Muscle of back (tissue), 13 donors: ENCODE data around the gene EEF1B2. TPM values are rescaled to one million over a fixed set of nuclear protein-coding genes. Genes with fewer than 3 reads are reported as not detected.
"Not testable (repeated sequence)": the region's sequence is repeated elsewhere in the genome, so short reads cannot be mapped to it uniquely, and the experiment has no call there.

Source experiments
- DNase-seq, 3 donors: peaks; one replicate each; pipeline versions ENCODE4 v3.0.0 to v3.0.0-alpha.2; 2013
- long read RNA-seq, 9 donors: transcript quantifications; one replicate each; lab custom pipeline, GENCODE V29; 2026
- polyA plus RNA-seq, 10 donors: library from polyadenylated mRNA; unstranded; fragments of 120-200 nt; gene quantifications; one replicate each; pipeline ENCODE4 v1.2.1, GENCODE V29; 2013; ENCODE audit not compliant: insufficient read length in 10 of 10

EEF1B2 gene
- polyA plus RNA-seq, result 1,000 to 10,000 TPM in 3 of 10 donors, 100 to 1,000 TPM in 7; 875 to 1,127 (median 974) TPM
- long read RNA-seq, donor 1, transcript EEF1B2-211 (2 exons, 587 nt), result minor isoform, 23 of 788 reads
- long read RNA-seq, donor 1, transcript EEF1B2-203 (6 exons, 1,098 nt), result major isoform, 623 of 788 reads
- long read RNA-seq, donor 1, transcript EEF1B2-201 (7 exons, 844 nt), result minor isoform, 23 of 788 reads
- long read RNA-seq, donor 1, partial matches to known transcripts, result 94 of 788 reads
- long read RNA-seq, donor 1, other reads (novel, unspliced or antisense), result 16 of 788 reads
- long read RNA-seq, donor 2, transcript EEF1B2-203 (6 exons, 1,098 nt), result major isoform, 623 of 766 reads
- long read RNA-seq, donor 2, transcript EEF1B2-211 (2 exons, 587 nt), result minor isoform, 8 of 766 reads
- long read RNA-seq, donor 2, transcript EEF1B2-202 (7 exons, 880 nt), result minor isoform, 5 of 766 reads
- long read RNA-seq, donor 2, transcript EEF1B2-201 (7 exons, 844 nt), result minor isoform, 26 of 766 reads
- long read RNA-seq, donor 2, partial matches to known transcripts, result 100 of 766 reads
- long read RNA-seq, donor 2, other reads (novel, unspliced or antisense), result 0 of 766 reads
- long read RNA-seq, donor 3, result 0 reads
- long read RNA-seq, donor 4, transcript EEF1B2-209 (2 exons, 1,025 nt), result minor isoform, 8 of 494 reads
- long read RNA-seq, donor 4, transcript EEF1B2-211 (2 exons, 587 nt), result minor isoform, 17 of 494 reads
- long read RNA-seq, donor 4, transcript EEF1B2-203 (6 exons, 1,098 nt), result major isoform, 377 of 494 reads
- long read RNA-seq, donor 4, transcript EEF1B2-201 (7 exons, 844 nt), result minor isoform, 19 of 494 reads
- long read RNA-seq, donor 4, partial matches to known transcripts, result 68 of 494 reads
- long read RNA-seq, donor 4, other reads (novel, unspliced or antisense), result 0 of 494 reads
- long read RNA-seq, donor 5, transcript EEF1B2-209 (2 exons, 1,025 nt), result minor isoform, 11 of 877 reads
- long read RNA-seq, donor 5, transcript EEF1B2-203 (6 exons, 1,098 nt), result major isoform, 709 of 877 reads
- long read RNA-seq, donor 5, transcript EEF1B2-211 (2 exons, 587 nt), result minor isoform, 23 of 877 reads
- long read RNA-seq, donor 5, transcript EEF1B2-201 (7 exons, 844 nt), result minor isoform, 22 of 877 reads
- long read RNA-seq, donor 5, partial matches to known transcripts, result 99 of 877 reads
- long read RNA-seq, donor 5, other reads (novel, unspliced or antisense), result 5 of 877 reads
- long read RNA-seq, donor 6, transcript EEF1B2-203 (6 exons, 1,098 nt), result major isoform, 672 of 810 reads
- long read RNA-seq, donor 6, transcript EEF1B2-201 (7 exons, 844 nt), result minor isoform, 16 of 810 reads
- long read RNA-seq, donor 6, transcript EEF1B2-211 (2 exons, 587 nt), result minor isoform, 14 of 810 reads
- long read RNA-seq, donor 6, transcript EEF1B2-202 (7 exons, 880 nt), result minor isoform, 7 of 810 reads
- long read RNA-seq, donor 6, partial matches to known transcripts, result 84 of 810 reads
- long read RNA-seq, donor 6, other reads (novel, unspliced or antisense), result 10 of 810 reads
- long read RNA-seq, donor 7, transcript EEF1B2-211 (2 exons, 587 nt), result minor isoform, 12 of 437 reads
- long read RNA-seq, donor 7, transcript EEF1B2-203 (6 exons, 1,098 nt), result major isoform, 332 of 437 reads
- long read RNA-seq, donor 7, transcript EEF1B2-201 (7 exons, 844 nt), result minor isoform, 12 of 437 reads
- long read RNA-seq, donor 7, transcript EEF1B2-202 (7 exons, 880 nt), result minor isoform, 6 of 437 reads
- long read RNA-seq, donor 7, partial matches to known transcripts, result 71 of 437 reads
- long read RNA-seq, donor 7, other reads (novel, unspliced or antisense), result 0 of 437 reads
- long read RNA-seq, donor 8, transcript EEF1B2-203 (6 exons, 1,098 nt), result major isoform, 413 of 516 reads
- long read RNA-seq, donor 8, transcript EEF1B2-211 (2 exons, 587 nt), result minor isoform, 13 of 516 reads
- long read RNA-seq, donor 8, transcript EEF1B2-202 (7 exons, 880 nt), result minor isoform, 8 of 516 reads
- long read RNA-seq, donor 8, transcript EEF1B2-201 (7 exons, 844 nt), result minor isoform, 10 of 516 reads
- long read RNA-seq, donor 8, partial matches to known transcripts, result 54 of 516 reads
- long read RNA-seq, donor 8, other reads (novel, unspliced or antisense), result 10 of 516 reads
- long read RNA-seq, donor 9, transcript EEF1B2-211 (2 exons, 587 nt), result minor isoform, 6 of 111 reads
- long read RNA-seq, donor 9, transcript EEF1B2-201 (7 exons, 844 nt), result minor isoform, 9 of 111 reads
- long read RNA-seq, donor 9, transcript EEF1B2-203 (6 exons, 1,098 nt), result major isoform, 96 of 111 reads
- long read RNA-seq, donor 9, partial matches to known transcripts, result 0 of 111 reads
- long read RNA-seq, donor 9, other reads (novel, unspliced or antisense), result 0 of 111 reads

DNA sequence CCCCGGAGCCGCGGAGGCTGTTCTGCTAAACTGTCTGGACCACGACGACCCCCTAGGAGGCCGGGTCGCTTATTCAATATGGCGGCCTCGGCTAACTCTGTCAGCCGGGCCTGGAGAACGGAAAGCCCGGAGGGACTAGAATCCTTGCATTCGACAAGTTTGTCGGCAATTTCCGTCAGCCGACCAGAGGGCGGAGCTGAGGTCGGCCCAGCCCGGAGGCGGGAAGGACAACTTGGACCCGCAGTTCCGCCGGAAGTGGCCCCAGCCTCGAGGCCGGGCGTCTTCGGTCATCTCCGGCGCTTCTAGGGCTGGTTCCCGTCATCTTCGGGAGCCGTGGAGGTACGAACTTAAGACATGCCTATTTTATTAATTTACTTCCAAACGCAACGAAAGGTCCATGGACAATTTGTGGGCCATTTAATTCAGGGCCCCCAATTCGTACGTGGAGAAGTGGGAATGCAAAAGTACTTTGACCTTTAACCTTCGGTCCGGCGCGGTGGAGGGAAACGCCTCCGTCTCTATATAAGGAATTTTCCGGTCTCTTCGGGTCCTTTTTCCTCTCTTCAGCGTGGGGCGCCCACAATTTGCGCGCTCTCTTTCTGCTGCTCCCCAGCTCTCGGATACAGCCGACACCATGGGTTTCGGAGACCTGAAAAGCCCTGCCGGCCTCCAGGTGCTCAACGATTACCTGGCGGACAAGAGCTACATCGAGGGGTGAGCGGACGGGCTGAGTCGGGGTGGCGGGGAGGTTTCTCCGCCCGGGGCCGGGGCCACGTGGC, at the start of gene EEF1B2, which contains the start of gene NDUFS1:
Gene EEF1B2 (plus strand): TSS at position 550 of the 779 bp plus-strand sequence. CDS start 85 bp downstream, at position 635.
Gene NDUFS1 (minus strand): TSS at position 99 of the 779 bp plus-strand sequence. CDS start 5,766 bp downstream, outside the sequence.
- peak; percentile 98 to 99 (median 99) for DNase-seq

GRCh38 chr2:206112108-206112507, 47.6 kb upstream of the EEF1B2 start:
- no peak for DNase-seq

GRCh38 chr2:206112846-206113547, 46.7 kb upstream of the EEF1B2 start:
- no peak for DNase-seq

DNA sequence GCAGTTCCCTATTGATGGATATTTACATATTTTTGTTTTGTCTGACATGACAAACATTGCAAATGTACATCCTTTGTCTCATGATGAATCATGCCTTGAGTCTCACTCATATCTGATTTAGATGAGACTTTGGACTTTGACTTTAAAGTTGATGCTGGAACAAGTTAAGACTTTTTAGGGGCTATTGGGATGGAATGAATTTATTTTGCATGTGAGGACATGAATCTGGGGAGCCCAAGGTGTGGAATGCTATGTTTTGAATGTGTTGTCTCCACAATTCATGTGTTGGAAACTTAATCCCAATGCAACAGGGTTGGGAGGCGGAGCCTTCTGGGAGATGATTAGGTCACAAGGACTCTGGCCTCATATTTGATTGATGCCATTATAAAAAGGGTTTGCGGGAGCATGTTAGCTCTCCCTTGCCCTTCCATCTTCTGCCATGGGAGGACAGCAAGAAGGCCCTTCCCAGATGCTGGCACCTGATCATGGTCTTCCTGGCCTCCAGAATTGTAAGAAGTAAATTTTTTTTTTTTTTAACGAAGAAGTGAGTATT, 44.6 kb upstream of the EEF1B2 start:
- DNase-seq, result no peak

GRCh38 chr2:206116278-206116677, 43.4 kb upstream of the EEF1B2 start:
- no peak for DNase-seq

DNA sequence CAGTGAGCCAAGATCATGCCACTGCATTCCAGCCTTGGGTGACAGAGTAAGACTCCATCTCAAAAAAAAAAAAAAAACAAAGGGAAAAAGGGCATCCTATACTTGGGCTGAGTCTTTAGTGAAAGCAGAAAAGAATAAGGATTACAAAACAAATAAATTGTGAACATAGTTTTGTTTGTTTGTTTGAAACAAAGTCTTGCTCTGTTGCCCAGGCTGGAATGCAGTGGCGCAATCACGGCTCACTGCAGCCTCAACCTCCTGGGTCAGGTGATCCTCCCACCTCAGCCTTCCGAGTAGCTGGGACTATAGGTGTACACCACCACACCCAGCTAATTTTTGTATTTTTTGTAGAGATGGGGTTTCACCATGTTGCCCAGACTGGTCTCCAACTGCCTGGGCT, 37.1 kb upstream of the EEF1B2 start:
- DNase-seq, result not testable (repeated sequence)

DNA sequence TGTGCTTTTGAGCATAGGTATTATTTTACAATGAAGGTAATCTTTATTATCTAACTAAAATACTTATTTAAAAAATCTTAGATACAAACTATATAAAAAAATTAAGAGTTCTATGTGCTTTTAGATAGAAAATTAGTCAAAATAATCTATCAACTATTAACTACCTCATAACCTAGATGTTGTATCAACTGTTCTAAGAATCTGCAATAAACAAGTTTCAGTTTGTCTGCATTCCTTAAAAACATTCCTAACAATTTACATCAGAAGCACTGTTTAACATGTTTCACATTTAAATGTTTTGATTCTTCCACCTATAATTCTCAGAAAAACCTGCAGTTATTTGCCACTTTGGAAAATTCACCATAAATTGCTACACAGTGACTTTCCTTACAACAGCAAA, 33.8 kb upstream of the EEF1B2 start:
- no peak for DNase-seq

GRCh38 chr2:206127656-206128055, 32.0 kb upstream of the EEF1B2 start:
- no peak for DNase-seq

DNA sequence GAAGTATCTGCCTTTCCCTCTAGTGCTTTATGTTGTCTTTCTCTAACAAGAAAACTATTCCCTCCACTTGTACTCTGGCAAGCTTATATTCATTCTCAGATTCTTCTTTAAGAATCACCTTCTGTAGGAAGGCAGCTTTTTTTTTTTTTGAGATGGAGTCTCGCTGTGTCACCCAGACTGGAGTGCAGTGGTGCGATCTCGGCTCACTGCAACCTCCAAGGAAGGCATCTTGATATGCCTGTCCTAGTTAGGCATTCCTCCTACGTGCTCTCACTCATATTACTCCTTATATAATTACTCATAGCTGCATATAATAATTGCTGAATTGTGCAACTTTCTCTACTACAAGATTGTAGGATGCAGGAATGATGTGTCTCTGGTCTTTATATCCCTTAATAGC, 16.2 kb upstream of the EEF1B2 start:
- no peak for DNase-seq

GRCh38 chr2:206144383-206144782, 15.3 kb upstream of the EEF1B2 start:
- no peak for DNase-seq

DNA sequence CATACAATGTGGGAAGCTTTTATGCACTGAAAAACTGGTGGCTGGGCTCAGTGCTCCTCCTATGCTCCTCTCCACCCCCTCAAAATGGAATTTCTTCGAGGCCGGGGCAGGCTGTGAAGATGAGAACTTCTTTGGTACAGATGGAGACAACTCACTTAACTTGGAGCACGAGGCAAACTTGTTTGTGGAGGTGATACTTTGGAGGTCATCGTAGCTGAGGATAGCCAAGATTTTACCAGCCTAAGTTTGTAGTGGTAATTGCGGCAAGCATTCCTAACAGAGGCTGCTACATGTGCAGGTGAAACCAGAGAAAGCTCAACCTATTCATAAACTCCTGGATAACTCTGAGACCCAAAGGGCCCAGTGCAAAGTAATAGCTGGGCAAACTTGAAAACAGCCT, 14.0 kb upstream of the EEF1B2 start:
- DNase-seq, result no peak

DNA sequence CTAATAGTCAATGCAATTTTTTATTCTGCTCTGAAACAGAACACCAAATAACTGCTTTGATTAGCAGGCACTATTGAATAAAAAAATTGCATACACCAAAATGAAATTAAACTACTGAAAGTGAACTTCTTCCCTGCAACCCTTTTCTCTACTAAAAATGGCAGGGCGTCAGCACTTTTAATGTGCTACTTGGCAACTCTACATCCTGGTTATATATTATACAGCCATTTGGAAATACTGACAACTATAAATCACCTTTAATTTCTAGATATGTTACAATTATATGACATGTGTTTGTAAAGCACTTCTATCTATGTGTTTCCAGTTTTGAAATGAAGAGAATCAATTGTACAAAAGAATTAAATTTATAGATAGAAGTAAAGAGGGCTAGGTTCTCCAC, 10.4 kb upstream of the EEF1B2 start:
- DNase-seq, result no peak

GRCh38 chr2:206150168-206150567, 9.5 kb upstream of the EEF1B2 start:
- no peak for DNase-seq

DNA sequence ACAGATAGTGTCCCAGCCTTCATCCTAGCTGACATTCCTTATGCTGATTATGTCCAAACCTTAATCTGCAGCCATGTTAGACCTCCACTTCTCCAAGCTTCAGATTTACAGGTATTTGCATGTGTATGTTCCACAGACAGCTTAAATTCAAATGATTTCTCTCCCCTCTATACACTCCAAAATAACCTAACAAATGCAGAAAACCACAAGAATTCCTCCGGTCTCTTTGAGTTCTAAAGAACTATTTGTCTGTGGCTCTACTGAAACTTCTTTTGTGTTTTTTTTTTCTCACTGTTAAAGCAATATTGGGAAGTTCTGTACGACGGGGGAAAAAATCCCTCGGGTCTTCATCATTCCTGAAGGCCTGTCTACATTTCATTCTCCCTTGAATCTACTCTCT, 9.1 kb upstream of the EEF1B2 start:
- no peak for DNase-seq

- peak in 1 of 3 donors; percentile 7 for DNase-seq
These were observed 5.5 kb upstream of the EEF1B2 start for GRCh38 chr2:206154197-206154596.

DNA sequence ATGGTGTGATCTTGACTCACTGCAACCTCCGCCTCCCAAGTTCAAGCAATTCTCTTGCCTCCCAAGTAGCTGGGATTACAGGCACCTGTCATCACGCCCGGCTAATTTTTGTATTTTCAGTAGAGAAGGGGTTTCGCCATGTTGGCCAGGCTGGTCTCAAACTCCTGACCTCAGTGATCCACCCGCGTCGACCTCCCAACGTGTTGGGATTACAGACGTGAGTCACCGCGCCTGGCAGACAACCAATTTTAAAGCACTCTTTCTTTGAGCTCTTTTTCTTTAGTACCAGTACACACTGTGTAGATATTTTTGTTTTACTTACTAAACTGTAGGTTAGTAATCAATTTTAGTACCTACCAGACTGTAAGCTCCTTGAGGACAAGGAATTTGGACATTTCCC, 2.7 kb upstream of the EEF1B2 start:
- DNase-seq, result not testable (repeated sequence)

- DNase-seq, result peak in 1 of 3 donors; percentile 27
These were observed 941 bp upstream of the EEF1B2 start for GRCh38 chr2:206158563-206159345.
